PC-3 (cell line): Measurements from ENCODE around the gene DMAC2. TPM values are rescaled to one million over a fixed set of nuclear protein-coding genes. Genes with fewer than 3 reads are reported as not detected.

Experiments
- ATAC-seq: fragments of 200-7000 bp; cut with Tn5 transposase; 2 replicates; pipeline ENCODE4 v1.9.1; 2020; ENCODE audit warnings: mild to moderate bottlenecking, moderate library complexity
- BruUV-seq: library from RNA; stranded (reverse); fragments of 400-500 nt; replicated peaks from 2 replicates; lab custom pipeline; 2021; lab: Mats Ljungman, UMichigan
- CTCF ChIA-PET: fragments of 300-600 bp; sonication (Branson Sonifier 250); formaldehyde crosslinking; loops from one replicate; lab custom pipeline; 2022; ENCODE audit warnings: antibody characterized with exemption; lab: Charles Lee
- POLR2A ChIA-PET: fragments of 300-600 bp; sonication (Branson Sonifier 250); formaldehyde crosslinking; loops from one replicate; lab custom pipeline; 2022; ENCODE audit warnings: antibody characterized with exemption; ENCODE audit not compliant: unreplicated experiment; lab: Charles Lee
- DNase-seq: peaks from one replicate; pipeline ENCODE4 v3.0.0-alpha.2; 2015
- H2AFZ ChIP-seq: fragments of 300-600 bp; sonication (generic); 2 replicates; pipeline ENCODE4 v1.6.0; 2016; ENCODE audit warnings: antibody characterized with exemption, low read length
- H3F3A ChIP-seq: fragments of 300-600 bp; sonication (generic); one replicate; pipeline ENCODE4 v1.6.0; 2017; ENCODE audit warnings: antibody characterized with exemption, low read length, control low read depth, mild to moderate bottlenecking; ENCODE audit not compliant: unreplicated experiment
- H3K27ac ChIP-seq: fragments of 300-600 bp; sonication (generic); 2 replicates; pipeline ENCODE4 v1.5.1; 2016; ENCODE audit warnings: mild to moderate bottlenecking, low read length
- H3K27me3 ChIP-seq: fragments of 300-600 bp; sonication (generic); 2 replicates; pipeline ENCODE4 v1.6.1; 2016; ENCODE audit warnings: low read length, mixed read lengths
- H3K36me3 ChIP-seq: fragments of 300-600 bp; sonication (generic); 2 replicates; pipeline ENCODE4 v1.6.1; 2016; ENCODE audit warnings: low read depth, mixed run types, low read length, mixed read lengths
- H3K4me1 ChIP-seq: fragments of 300-600 bp; sonication (generic); 2 replicates; pipeline ENCODE4 v1.5.1; 2016; ENCODE audit warnings: low read length; ENCODE audit not compliant: insufficient read depth
- H3K4me2 ChIP-seq: fragments of 300-600 bp; sonication (generic); 2 replicates; pipeline ENCODE4 v1.6.0; 2016; ENCODE audit warnings: low read length
- H3K4me3 ChIP-seq: fragments of 300-600 bp; sonication (generic); 2 replicates; pipeline ENCODE4 v1.5.1; 2016; ENCODE audit warnings: mild to moderate bottlenecking, low read length, mixed read lengths
- H3K79me2 ChIP-seq: fragments of 300-600 bp; sonication (generic); 2 replicates; pipeline ENCODE4 v1.6.1; 2017; ENCODE audit warnings: low read length, mixed read lengths
- H3K9ac ChIP-seq: fragments of 300-600 bp; sonication (generic); 2 replicates; pipeline ENCODE4 v1.6.0; 2016; ENCODE audit warnings: mild to moderate bottlenecking, low read length
- H3K9me2 ChIP-seq: fragments of 300-600 bp; sonication (generic); replicated peaks from 2 replicates; pipeline ENCODE4 v1.6.1; 2016; ENCODE audit warnings: mixed run types, low read length, mixed read lengths
- H3K9me3 ChIP-seq: fragments of 300-600 bp; sonication (generic); 2 replicates; pipeline ENCODE4 v1.6.1; 2016; ENCODE audit warnings: low read length, mixed read lengths
- H4K20me1 ChIP-seq: fragments of 300-600 bp; sonication (generic); 2 replicates; pipeline ENCODE4 v1.6.1; 2016; ENCODE audit warnings: low read length, mixed read lengths
- EZH2 ChIP-seq: fragments of 300-600 bp; sonication (generic); IDR thresholded peaks from one replicate; pipeline ENCODE4 v1.6.1; 2017; ENCODE audit warnings: antibody characterized with exemption, mild to moderate bottlenecking, low read length; ENCODE audit not compliant: unreplicated experiment
- EZH2phosphoT487 ChIP-seq: fragments of 300-600 bp; sonication (generic); IDR thresholded peaks from 2 replicates; pipeline ENCODE4 v1.6.1; 2018; ENCODE audit warnings: mild to moderate bottlenecking, antibody characterized with exemption, low read length, borderline replicate concordance
- intact Hi-C: fragments of 100-400 bp; cut with micrococcal nuclease; formaldehyde crosslinking; loops from 2 replicates; pipeline ENCODE4 v1.9.0; 2023
- total RNA-seq: library from RNA; depleted of rRNA; stranded (reverse); fragments of >200 nt; gene quantifications from 2 replicates; pipeline ENCODE4 v1.2.3, GENCODE V29; 2014
- TF ChIP-seq, protein P1 (sequence below): fragments of 300-600 bp; sonication (generic); conservative IDR thresholded peaks from 2 replicates; pipeline ENCODE4 v1.5.1; 2017; ENCODE audit warnings: antibody characterized with exemption, low read depth, mild to moderate bottlenecking, low read length

Gene DMAC2
- total RNA-seq, 1 experiment from 2014 or later: 36.8 TPM

- Histone ChIP-seq H3K4me3 (no peak within 1 kb of the TSS), H3K36me3 (no peaks in the 10 kb centered on the region), H4K20me1 (no peaks in the 10 kb centered on the region), H3F3A (no peaks in the 10 kb centered on the region), H3K9me3 (no peaks in the 10 kb centered on the region), H3K9ac (no peak within 1 kb of the TSS), H2AFZ (no peak within 1 kb of the TSS), H3K79me2 (no peaks in the 10 kb centered on the region), H3K4me1 (no peaks in the 10 kb centered on the region), H3K27ac (no peak within 1 kb of the TSS), H3K4me2 (no peak within 1 kb of the TSS), H3K9me2 (no peaks in the 10 kb centered on the region), H3K27me3 (no peaks in the 10 kb centered on the region)
- intact Hi-C loops: no loop called here
- ATAC-seq (peak; percentile 74), DNase-seq (no peak)
- ChIA-PET POLR2A (no interaction called here), CTCF (no interaction called here)
- TF ChIP-seq, protein P1, sequence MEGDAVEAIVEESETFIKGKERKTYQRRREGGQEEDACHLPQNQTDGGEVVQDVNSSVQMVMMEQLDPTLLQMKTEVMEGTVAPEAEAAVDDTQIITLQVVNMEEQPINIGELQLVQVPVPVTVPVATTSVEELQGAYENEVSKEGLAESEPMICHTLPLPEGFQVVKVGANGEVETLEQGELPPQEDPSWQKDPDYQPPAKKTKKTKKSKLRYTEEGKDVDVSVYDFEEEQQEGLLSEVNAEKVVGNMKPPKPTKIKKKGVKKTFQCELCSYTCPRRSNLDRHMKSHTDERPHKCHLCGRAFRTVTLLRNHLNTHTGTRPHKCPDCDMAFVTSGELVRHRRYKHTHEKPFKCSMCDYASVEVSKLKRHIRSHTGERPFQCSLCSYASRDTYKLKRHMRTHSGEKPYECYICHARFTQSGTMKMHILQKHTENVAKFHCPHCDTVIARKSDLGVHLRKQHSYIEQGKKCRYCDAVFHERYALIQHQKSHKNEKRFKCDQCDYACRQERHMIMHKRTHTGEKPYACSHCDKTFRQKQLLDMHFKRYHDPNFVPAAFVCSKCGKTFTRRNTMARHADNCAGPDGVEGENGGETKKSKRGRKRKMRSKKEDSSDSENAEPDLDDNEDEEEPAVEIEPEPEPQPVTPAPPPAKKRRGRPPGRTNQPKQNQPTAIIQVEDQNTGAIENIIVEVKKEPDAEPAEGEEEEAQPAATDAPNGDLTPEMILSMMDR: no peak
- TF ChIP-seq EZH2: no peak
- TF ChIP-seq EZH2phosphoT487: no peak
- BruUV-seq: no TSS peak
These were observed 12.6 kb downstream of the DMAC2 start, which contains the start of gene B3GNT8 for GRCh38 chr19:41426952-41427646. Gene B3GNT8 (minus strand): TSS chr19:41427374. CDS start chr19:41426778, 596 bp downstream.

DNA sequence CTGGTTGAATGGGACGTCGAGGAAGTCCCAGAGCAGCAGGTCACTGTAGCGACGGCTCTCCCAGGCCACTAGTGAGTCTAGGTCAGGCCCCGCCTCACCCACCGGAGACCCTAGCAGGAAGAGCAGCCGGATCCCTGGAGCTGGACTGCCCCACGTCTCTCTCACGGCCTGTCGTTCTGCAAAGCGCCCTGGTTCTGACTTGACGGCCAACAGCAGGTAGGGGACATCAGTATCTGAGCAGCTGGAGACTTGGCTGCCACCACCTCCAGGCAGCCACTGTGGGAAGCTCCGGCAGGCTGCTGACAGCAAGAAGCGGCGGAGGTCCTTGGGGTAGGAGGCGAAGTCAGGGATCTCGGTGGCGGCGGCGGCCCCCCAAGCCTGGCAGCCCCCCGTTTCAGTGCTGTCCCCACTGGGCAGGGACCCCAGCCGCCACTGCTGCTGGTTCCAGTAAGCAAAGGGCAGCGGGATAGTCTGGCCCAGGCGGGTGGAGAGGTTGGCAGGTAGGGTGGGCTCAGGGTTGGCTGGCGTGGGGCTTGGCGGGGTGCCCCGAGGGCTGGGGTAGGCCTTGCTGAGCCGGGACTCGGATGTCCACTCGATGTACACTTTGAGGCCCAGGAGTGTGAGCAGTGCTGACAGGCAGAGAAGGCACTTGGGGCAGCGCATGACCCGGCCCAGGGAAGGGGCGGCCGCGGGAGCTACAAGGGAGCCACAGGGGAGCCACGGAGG lies 13.4 kb downstream of the DMAC2 start:
- H3K4me1 ChIP-seq: no peaks in the 10 kb centered on the region
- ChIA-PET CTCF (no interaction called here), POLR2A (no interaction called here)
- H4K20me1 ChIP-seq: no peaks in the 10 kb centered on the region
- H3K9me2 ChIP-seq: no peaks in the 10 kb centered on the region
- no peaks in the 10 kb centered on the region for H3K9me3 ChIP-seq
- no peak overlapping the region for H3K27ac ChIP-seq
- no peak for TF ChIP-seq EZH2
- TF ChIP-seq, protein P1: no peak
- TF ChIP-seq EZH2phosphoT487: no peak
- no peak overlapping the region for H2AFZ ChIP-seq
- no peaks in the 10 kb centered on the region for H3K79me2 ChIP-seq
- no peaks in the 10 kb centered on the region for H3K36me3 ChIP-seq
- DNase-seq (no peak), ATAC-seq (no peak)
- H3K27me3 ChIP-seq: no peaks in the 10 kb centered on the region
- H3F3A ChIP-seq: no peaks in the 10 kb centered on the region
- no peak overlapping the region for H3K4me2 ChIP-seq
- H3K4me3 ChIP-seq: no peak overlapping the region
- no TSS peak for BruUV-seq
- intact Hi-C loops: no loop called here
- no peak overlapping the region for H3K9ac ChIP-seq
